ENCODE measurements around the gene SRRM3.
A peak's percentile ranks its signal among the peaks of the same experiment; 100 is the strongest.
"Not testable (repeated sequence)": the region's sequence is repeated elsewhere in the genome, so short reads cannot be mapped to it uniquely, and the experiment has no call there.

Gene SRRM3

DNA sequence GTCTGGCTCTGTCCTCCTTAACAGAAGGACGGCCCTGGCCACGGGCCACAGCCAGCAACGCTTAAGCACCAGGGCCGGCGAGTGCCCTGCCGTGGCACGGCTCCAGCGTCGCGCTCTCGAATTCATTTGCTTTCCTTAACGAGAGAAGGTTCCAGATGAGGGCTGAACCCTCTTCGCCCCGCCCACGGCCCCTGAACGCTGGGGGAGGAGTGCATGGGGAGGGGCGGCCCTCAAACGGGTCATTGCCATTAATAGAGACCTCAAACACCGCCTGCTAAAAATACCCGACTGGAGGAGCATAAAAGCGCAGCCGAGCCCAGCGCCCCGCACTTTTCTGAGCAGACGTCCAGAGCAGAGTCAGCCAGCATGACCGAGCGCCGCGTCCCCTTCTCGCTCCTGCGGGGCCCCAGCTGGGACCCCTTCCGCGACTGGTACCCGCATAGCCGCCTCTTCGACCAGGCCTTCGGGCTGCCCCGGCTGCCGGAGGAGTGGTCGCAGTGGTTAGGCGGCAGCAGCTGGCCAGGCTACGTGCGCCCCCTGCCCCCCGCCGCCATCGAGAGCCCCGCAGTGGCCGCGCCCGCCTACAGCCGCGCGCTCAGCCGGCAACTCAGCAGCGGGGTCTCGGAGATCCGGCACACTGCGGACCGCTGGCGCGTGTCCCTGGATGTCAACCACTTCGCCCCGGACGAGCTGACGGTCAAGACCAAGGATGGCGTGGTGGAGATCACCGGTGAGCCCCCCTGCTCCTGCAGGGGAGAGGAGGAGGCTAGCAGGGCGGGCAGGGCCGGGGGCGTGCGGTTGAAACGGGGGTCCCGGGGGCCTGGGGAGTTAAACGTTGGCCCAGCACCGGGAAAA, 100.9 kb downstream of the SRRM3 start, which contains the start of gene HSPB1:
TSS of gene HSPB1 (plus strand) at position 327 of the 855 bp plus-strand sequence. CDS start at position 367, 40 bp downstream.
- peak within 1 kb of the TSS; percentile 63 for H3K4me3 ChIP-seq (ENCODE audit: low read depth, low read length)
- peak; percentile 80 for DNase-seq (ENCODE audit: low read depth)
- TF ChIP-seq, protein P1, sequence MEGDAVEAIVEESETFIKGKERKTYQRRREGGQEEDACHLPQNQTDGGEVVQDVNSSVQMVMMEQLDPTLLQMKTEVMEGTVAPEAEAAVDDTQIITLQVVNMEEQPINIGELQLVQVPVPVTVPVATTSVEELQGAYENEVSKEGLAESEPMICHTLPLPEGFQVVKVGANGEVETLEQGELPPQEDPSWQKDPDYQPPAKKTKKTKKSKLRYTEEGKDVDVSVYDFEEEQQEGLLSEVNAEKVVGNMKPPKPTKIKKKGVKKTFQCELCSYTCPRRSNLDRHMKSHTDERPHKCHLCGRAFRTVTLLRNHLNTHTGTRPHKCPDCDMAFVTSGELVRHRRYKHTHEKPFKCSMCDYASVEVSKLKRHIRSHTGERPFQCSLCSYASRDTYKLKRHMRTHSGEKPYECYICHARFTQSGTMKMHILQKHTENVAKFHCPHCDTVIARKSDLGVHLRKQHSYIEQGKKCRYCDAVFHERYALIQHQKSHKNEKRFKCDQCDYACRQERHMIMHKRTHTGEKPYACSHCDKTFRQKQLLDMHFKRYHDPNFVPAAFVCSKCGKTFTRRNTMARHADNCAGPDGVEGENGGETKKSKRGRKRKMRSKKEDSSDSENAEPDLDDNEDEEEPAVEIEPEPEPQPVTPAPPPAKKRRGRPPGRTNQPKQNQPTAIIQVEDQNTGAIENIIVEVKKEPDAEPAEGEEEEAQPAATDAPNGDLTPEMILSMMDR (IDR thresholded peaks at IDR 0.05; ENCODE audit: insufficient read depth, low read depth, low read length, missing control alignments) = no peak

DNA sequence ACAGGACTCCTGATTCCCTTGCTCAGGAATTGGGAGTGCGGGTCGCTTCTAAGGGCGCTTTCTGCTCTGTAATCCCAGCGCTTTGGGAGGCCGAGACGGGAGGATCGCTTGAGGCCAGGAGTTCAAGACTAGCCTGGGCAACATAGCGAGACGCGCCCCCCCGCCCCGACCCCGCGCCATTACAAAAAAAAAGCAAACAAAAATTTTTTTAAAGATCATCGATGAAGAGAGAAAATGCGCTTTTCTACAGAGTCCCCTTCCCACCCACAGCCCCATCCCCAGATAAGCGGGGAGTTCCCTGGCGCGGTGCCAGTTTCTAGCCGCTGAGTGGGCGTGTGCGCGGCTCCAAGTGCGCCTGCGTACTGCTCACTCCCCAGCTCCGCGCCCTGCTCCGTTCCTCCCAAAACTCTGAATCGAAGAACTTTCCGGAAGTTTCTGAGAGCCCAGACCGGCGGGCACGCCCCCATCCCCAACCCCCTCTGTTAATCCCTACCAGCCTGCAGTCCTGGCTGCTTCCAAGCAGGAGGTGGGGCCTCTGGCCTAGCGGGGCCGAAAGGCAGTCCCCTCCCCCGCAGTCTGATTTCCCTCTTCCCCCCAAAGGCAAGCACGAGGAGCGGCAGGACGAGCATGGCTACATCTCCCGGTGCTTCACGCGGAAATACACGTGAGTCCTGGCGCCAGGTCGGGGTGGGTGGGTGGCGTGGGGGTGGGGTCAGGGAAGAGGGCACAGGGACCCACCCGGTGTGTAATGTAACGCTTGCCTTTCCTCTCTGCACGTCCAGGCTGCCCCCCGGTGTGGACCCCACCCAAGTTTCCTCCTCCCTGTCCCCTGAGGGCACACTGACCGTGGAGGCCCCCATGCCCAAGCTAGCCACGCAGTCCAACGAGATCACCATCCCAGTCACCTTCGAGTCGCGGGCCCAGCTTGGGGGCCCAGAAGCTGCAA, 101.8 kb downstream of the SRRM3 start:
- H3K4me3 ChIP-seq (ENCODE audit: low read depth, low read length) = peak overlapping the region; percentile 63
- TF ChIP-seq, protein P1 (IDR thresholded peaks at IDR 0.05; ENCODE audit: insufficient read depth, low read depth, low read length, missing control alignments) = no peak
- DNase-seq (ENCODE audit: low read depth) = peak; percentile 87

DNA sequence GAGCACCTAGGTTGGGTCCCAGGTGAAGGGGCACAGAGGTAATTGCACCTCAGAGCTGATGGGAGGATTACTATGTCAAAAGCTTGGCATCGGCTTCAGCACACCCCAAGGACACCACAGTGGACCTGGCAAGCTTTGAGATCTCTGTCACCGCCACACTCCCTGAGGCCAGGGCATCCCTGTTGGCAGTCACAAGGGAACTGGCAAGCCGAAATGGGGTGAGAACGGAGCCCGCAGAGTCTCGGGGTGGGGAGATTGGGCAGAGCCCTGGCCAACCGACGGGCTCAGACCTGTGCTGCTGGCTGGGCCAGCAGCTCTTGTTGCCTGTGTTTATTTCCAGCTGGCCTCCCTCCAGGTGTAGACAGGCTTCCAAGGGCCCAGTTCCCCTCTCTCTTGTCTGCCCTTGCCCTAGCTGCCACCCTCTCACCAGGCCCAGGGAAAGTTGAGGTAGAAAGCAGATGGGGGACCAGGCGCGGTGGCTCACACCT, 103.2 kb downstream of the SRRM3 start:
- H3K4me3 ChIP-seq (ENCODE audit: low read depth, low read length) = no peak overlapping the region
- TF ChIP-seq, protein P1 (IDR thresholded peaks at IDR 0.05; ENCODE audit: insufficient read depth, low read depth, low read length, missing control alignments) = no peak
- no peak for DNase-seq (ENCODE audit: low read depth)

DNA sequence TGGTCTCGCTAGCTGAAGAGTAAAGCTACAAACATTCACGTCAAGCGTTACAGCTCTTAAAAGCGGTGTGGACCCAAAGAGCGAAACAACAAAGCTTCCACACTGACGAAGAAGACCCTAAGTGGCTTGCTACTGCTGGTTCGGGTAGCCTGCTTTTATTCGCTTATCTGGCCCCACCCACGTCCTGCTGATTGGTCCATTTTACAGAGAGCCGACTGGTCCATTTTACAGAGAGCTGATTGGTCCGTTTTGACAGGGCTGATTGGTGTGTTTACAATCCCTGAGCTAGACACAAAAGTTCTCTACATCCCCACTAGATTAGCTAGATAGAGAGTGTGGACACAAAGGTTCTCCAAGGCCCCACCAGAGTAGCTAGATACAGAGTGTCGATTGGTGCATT, 107.2 kb downstream of the SRRM3 start:
- DNase-seq (ENCODE audit: low read depth); H3K4me3 ChIP-seq (ENCODE audit: low read depth, low read length): not testable (repeated sequence)

DNA sequence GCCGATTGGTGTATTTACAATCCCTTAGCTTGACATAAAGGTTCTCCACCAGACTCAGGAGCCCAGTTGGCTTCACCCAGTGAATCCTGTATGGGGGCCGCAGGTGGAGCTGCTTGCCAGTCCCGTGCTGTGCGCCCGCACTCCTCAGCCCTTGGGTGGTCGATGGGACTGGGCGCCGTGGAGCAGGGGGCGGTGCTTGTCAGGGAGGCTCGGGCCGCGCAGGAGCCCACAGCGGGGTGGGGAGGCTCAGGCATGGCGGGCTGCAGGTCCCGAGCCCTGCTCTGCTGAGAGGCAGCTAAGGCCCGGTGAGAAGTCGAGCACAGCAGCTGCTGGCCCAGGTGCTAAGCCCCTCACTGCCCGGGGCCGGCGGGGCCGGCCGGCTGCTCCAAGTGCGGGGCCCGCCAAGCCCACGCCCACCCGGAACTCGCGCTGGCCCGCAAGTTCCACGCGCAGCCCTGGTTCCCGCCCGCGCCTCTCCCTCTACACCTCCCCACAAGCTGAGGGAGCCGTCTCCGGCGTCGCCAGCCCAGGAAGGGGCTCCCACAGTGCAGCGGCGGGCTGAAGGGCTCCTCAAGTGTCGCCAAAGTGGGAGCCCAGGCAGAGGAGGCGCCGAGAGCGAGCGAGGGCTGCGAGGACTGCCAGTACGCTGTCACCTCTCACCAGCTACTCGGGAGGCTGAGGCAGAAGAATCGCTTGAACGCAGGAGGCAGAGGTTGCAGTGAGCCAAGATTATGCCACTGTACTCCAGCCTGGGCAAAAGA, 107.8 kb downstream of the SRRM3 start:
- not testable (repeated sequence) for DNase-seq (ENCODE audit: low read depth); H3K4me3 ChIP-seq (ENCODE audit: low read depth, low read length)

DNA sequence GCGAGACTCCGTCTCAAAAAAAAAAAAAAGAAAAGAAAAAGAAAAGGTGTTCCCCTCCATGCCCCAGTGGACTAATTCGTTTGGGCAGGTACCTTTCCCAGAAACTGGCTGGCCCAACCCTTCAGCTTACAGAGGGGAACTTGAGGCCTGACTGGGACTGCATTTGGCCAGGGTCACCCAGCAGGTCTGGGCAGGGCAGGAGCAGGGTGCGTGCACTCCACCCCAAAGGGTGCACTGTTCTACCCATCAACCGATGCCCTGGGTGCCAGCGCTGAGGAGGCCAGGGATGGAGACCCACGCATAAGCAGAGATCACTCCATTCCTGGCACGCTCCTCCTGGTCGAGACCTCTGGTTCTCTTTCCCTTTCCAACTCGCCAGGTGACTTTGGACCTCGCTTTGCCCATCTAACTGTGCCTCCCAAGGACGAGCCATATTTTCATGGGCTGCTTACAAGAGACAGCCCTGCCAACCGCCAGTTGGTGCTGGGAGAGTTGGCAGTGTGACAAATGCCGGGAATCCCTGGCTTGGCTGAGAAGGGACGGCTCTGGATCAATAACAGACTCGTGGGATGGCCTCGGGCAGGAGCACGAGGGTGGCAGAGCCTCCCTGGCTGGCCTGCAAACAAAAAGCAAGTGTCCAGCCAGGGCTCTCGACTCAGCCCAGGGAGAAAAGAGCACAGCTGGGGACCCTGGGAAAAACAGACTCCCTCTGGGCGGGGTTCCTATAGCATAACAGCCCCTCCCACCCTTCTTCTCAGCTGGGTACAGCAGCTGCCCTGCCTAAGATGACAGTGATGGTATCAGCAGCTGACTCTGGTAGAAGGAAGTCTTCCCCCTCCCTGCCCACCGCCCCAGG, 108.6 kb downstream of the SRRM3 start:
- no peak overlapping the region for H3K4me3 ChIP-seq (ENCODE audit: low read depth, low read length)
- DNase-seq (ENCODE audit: low read depth) = no peak
- TF ChIP-seq, protein P1 (IDR thresholded peaks at IDR 0.05; ENCODE audit: insufficient read depth, low read depth, low read length, missing control alignments) = no peak

DNA sequence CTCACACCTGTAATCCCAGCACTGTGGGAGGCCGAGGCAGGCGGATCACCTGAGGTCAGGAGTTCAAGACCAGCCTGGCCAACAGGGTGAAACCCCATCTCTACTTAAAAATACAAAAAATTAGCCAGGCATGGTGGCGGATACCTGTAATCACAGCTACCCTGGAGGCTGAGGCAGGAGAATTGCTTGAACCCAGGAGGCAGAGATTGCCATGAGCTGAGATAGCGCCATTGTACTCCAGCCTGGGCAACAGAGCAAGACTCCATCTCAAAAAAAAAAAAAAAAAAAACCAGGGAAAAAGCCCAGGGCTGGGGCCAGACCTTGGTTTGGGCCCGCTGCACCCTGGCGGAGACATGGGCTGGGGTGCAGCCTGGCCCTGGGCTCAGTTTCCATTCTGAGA, 110.1 kb downstream of the SRRM3 start:
- not testable (repeated sequence) for H3K4me3 ChIP-seq (ENCODE audit: low read depth, low read length); DNase-seq (ENCODE audit: low read depth)

All from GM12865 (cell line).